ENCODE results near the gene AP2A2. TPM values are rescaled to one million over a fixed set of nuclear protein-coding genes. Genes with fewer than 3 reads are reported as not detected.
"Not testable (repeated sequence)": the region's sequence is repeated elsewhere in the genome, so short reads cannot be mapped to it uniquely, and the experiment has no call there.

AP2A2 gene
- total RNA-seq, 1 donor from 2014 or later = 42.6 TPM

- DNase-seq = no peak
- ATAC-seq = no peak
- intact Hi-C loops (cut with micrococcal nuclease) = no loop called here
Observed at GRCh38 chr11:942823-943222, 17.2 kb downstream of the AP2A2 start.

GRCh38 chr11:944711-945470 is 19.2 kb downstream of the AP2A2 start:
- intact Hi-C loops (cut with micrococcal nuclease) = no loop called here
- ATAC-seq = no peak
- DNase-seq = no peak

GRCh38 chr11:945986-946385 is 20.3 kb downstream of the AP2A2 start:
- no peak for ATAC-seq
- no peak for DNase-seq
- intact Hi-C loops (cut with micrococcal nuclease) = no loop called here

GRCh38 chr11:947744-948143 is 22.1 kb downstream of the AP2A2 start:
- ATAC-seq = no peak
- intact Hi-C loops (cut with micrococcal nuclease) = no loop called here
- no peak for DNase-seq

- ATAC-seq (no peak), DNase-seq (no peak)
- intact Hi-C loops (cut with micrococcal nuclease) = no loop called here
Observed at GRCh38 chr11:951507-951906, 25.8 kb downstream of the AP2A2 start.

- ATAC-seq (peak; percentile 68), DNase-seq (no peak)
- intact Hi-C loops (cut with micrococcal nuclease) = no loop called here
Observed at GRCh38 chr11:952406-953385, 27.0 kb downstream of the AP2A2 start.

GRCh38 chr11:953512-953911 is 27.8 kb downstream of the AP2A2 start:
- intact Hi-C loops (cut with micrococcal nuclease) = no loop called here
- ATAC-seq (no peak), DNase-seq (no peak)

GRCh38 chr11:954392-955153 is 28.9 kb downstream of the AP2A2 start:
- DNase-seq (no peak), ATAC-seq (no peak)
- intact Hi-C loops (cut with micrococcal nuclease) = no loop called here

GRCh38 chr11:955154-956063 is 29.7 kb downstream of the AP2A2 start:
- intact Hi-C loops (cut with micrococcal nuclease) = no loop called here
- ATAC-seq (no peak), DNase-seq (no peak)

GRCh38 chr11:957212-957920 is 31.7 kb downstream of the AP2A2 start:
- intact Hi-C loops (cut with micrococcal nuclease) = no loop called here
- ATAC-seq (no peak), DNase-seq (no peak)

GRCh38 chr11:958101-958500 is 32.4 kb downstream of the AP2A2 start:
- intact Hi-C loops (cut with micrococcal nuclease) = no loop called here
- no peak for ATAC-seq
- no peak for DNase-seq

GRCh38 chr11:959027-959426 is 33.4 kb downstream of the AP2A2 start:
- DNase-seq (no peak), ATAC-seq (no peak)
- intact Hi-C loops (cut with micrococcal nuclease) = no loop called here

GRCh38 chr11:959608-960007 is 33.9 kb downstream of the AP2A2 start:
- intact Hi-C loops (cut with micrococcal nuclease) = no loop called here
- no peak for DNase-seq
- no peak for ATAC-seq

GRCh38 chr11:961310-961920 is 35.7 kb downstream of the AP2A2 start:
- intact Hi-C loops (cut with micrococcal nuclease); DNase-seq; ATAC-seq: not testable (repeated sequence)

- no peak for ATAC-seq
- intact Hi-C loops (cut with micrococcal nuclease) = no loop called here
- DNase-seq = no peak
Observed at GRCh38 chr11:961921-962320, 36.3 kb downstream of the AP2A2 start.

- ATAC-seq (no peak), DNase-seq (no peak)
- intact Hi-C loops (cut with micrococcal nuclease) = no loop called here
Observed at GRCh38 chr11:962688-963087, 37.0 kb downstream of the AP2A2 start.

GRCh38 chr11:963852-964251 is 38.2 kb downstream of the AP2A2 start:
- intact Hi-C loops (cut with micrococcal nuclease) = no loop called here
- no peak for ATAC-seq
- no peak for DNase-seq
